MCF 10A (cell line): ENCODE data around the gene SRC. TPM values are rescaled to one million over a fixed set of nuclear protein-coding genes. Genes with fewer than 3 reads are reported as not detected.

Experiments
- BruUV-seq: library from RNA; stranded (reverse); fragments of 400-500 nt; replicated peaks from 2 replicates; lab custom pipeline; 2021; lab: Mats Ljungman, UMichigan
- CTCF ChIA-PET: fragments of 300-600 bp; sonication (Branson Sonifier 250); formaldehyde crosslinking; extraction: SDS; loops from one replicate; lab custom pipeline; 2021; ENCODE audit warnings: antibody characterized with exemption, inconsistent platforms; lab: Yijun Ruan, JAX
- POLR2A ChIA-PET: fragments of 300-600, 350-650 bp; sonication (Branson Sonifier 250); formaldehyde crosslinking; extraction: SDS; loops from one replicate; lab custom pipeline; 2020; ENCODE audit warnings: antibody characterized with exemption, inconsistent platforms; lab: Yijun Ruan, JAX
- DNase-seq: peaks from one replicate; pipeline ENCODE4 v3.0.0-alpha.2; 2018; ENCODE audit not compliant: unreplicated experiment
- H3K27ac Mint-ChIP-seq: one replicate; pipeline ENCODE4 v1.8.0; 2022; ENCODE audit warnings: mild to moderate bottlenecking, low read depth, mixed read lengths; ENCODE audit not compliant: unreplicated experiment
- H3K27me3 Mint-ChIP-seq: one replicate; pipeline ENCODE4 v1.8.0; 2022; ENCODE audit warnings: mixed read lengths; ENCODE audit not compliant: insufficient read depth, unreplicated experiment
- H3K36me3 Mint-ChIP-seq: one replicate; pipeline ENCODE4 v1.8.0; 2022; ENCODE audit warnings: mild to moderate bottlenecking, moderate library complexity, mixed read lengths; ENCODE audit not compliant: insufficient read depth, unreplicated experiment
- H3K4me1 Mint-ChIP-seq: one replicate; pipeline ENCODE4 v1.8.0; 2022; ENCODE audit warnings: mixed read lengths; ENCODE audit not compliant: insufficient read depth, unreplicated experiment
- H3K4me3 Mint-ChIP-seq: one replicate; pipeline ENCODE4 v1.8.0; 2022; ENCODE audit warnings: mild to moderate bottlenecking, moderate library complexity, mixed read lengths; ENCODE audit not compliant: unreplicated experiment
- H3K9me3 Mint-ChIP-seq: one replicate; pipeline ENCODE4 v1.8.0; 2022; ENCODE audit warnings: mixed read lengths; ENCODE audit not compliant: unreplicated experiment
- CTCF ChIP-seq: fragments of 200-600 bp; IDR thresholded peaks from one replicate; pipeline ENCODE4 v1.8.0; 2022; ENCODE audit warnings: antibody characterized with exemption, mild to moderate bottlenecking; ENCODE audit not compliant: unreplicated experiment
- intact Hi-C: fragments of 100-400 bp; cut with micrococcal nuclease; formaldehyde crosslinking; loops from 2 replicates; pipeline ENCODE4 v1.14.1; 2022
- total RNA-seq: library from RNA; stranded (reverse); gene quantifications from 2 replicates; pipeline ENCODE4 v1.2.3, GENCODE V29; 2022

Gene SRC
- total RNA-seq, 1 experiment from 2014 or later, result 28.1 TPM

- H3K27me3 Mint-ChIP-seq, result no peaks in the 10 kb centered on the region
- H3K36me3 Mint-ChIP-seq, result peaks cover 6% of the 10 kb centered on the region
- peaks cover 37% of the 10 kb centered on the region for H3K4me1 Mint-ChIP-seq
- no peak for DNase-seq
- no TSS peak for BruUV-seq
- POLR2A ChIA-PET, result interaction anchor here (0.7 to 2.7 kb wide), 6 partner anchors 9 to 71 kb away, joined by 3 to 15 read pairs (median 4); partner anchors contain the start of gene SRC
- H3K27ac Mint-ChIP-seq, result peak overlapping the region; percentile 71
- intact Hi-C loops, result no loop called here
- TF ChIP-seq CTCF, result no peak
- H3K4me3 Mint-ChIP-seq, result no peak overlapping the region
- H3K9me3 Mint-ChIP-seq, result no peaks in the 10 kb centered on the region
- CTCF ChIA-PET, result interaction anchor here (0.6 to 1.9 kb wide), 6 partner anchors 10 to 80 kb away, joined by 3 to 6 read pairs (median 4); no protein-coding TSS in a partner anchor
Measured at GRCh38 chr20:37356961-37357371, 11.0 kb downstream of the SRC start.

GRCh38 chr20:37357481-37358365, 11.8 kb downstream of the SRC start:
- no peak for DNase-seq
- no peaks in the 10 kb centered on the region for H3K27me3 Mint-ChIP-seq
- peaks cover 37% of the 10 kb centered on the region for H3K4me1 Mint-ChIP-seq
- peak overlapping the region; percentile 71 for H3K27ac Mint-ChIP-seq
- ChIA-PET CTCF (interaction anchor here (0.6 to 1.9 kb wide), 6 partner anchors 9 to 81 kb away, joined by 3 to 7 read pairs (median 4); no protein-coding TSS in a partner anchor), POLR2A (interaction anchor here (1.1 to 2.7 kb wide), 7 partner anchors 10 to 167 kb away, joined by 3 to 15 read pairs (median 4); partner anchors contain the start of gene SRC)
- BruUV-seq, result no TSS peak
- H3K9me3 Mint-ChIP-seq, result no peaks in the 10 kb centered on the region
- H3K36me3 Mint-ChIP-seq, result peaks cover 6% of the 10 kb centered on the region
- no peak for TF ChIP-seq CTCF
- intact Hi-C loops, result no loop called here
- peak overlapping the region; percentile 15 for H3K4me3 Mint-ChIP-seq

GRCh38 chr20:37358366-37359150, 12.6 kb downstream of the SRC start:
- BruUV-seq, result no TSS peak
- POLR2A ChIA-PET, result interaction anchor here (0.7 to 1.8 kb wide), 7 partner anchors 8 to 167 kb away, joined by 3 to 5 read pairs (median 4); partner anchors contain the start of gene MANBAL
- peak overlapping the region; percentile 47 for H3K4me3 Mint-ChIP-seq
- H3K36me3 Mint-ChIP-seq, result peaks cover 6% of the 10 kb centered on the region
- H3K9me3 Mint-ChIP-seq, result no peaks in the 10 kb centered on the region
- peak; percentile 50 for DNase-seq
- CTCF ChIA-PET, result interaction anchor here (0.6 to 1.4 kb wide), 5 partner anchors 10 to 185 kb away, joined by 3 to 8 read pairs (median 4); no protein-coding TSS in a partner anchor
- TF ChIP-seq CTCF, result no peak
- H3K27me3 Mint-ChIP-seq, result no peaks in the 10 kb centered on the region
- peaks cover 37% of the 10 kb centered on the region for H3K4me1 Mint-ChIP-seq
- intact Hi-C loops, result no loop called here
- H3K27ac Mint-ChIP-seq, result peak overlapping the region; percentile 70
